ENCODE measurements around the gene TMEM165. TPM values are rescaled to one million over a fixed set of nuclear protein-coding genes. Genes with fewer than 3 reads are reported as not detected.

Gene TMEM165
- total and polyA plus RNA-seq, 2 donors (not counting 3 experiments of a cell fraction or from before 2014, with no cell fraction given): 144 to 177 TPM

DNA sequence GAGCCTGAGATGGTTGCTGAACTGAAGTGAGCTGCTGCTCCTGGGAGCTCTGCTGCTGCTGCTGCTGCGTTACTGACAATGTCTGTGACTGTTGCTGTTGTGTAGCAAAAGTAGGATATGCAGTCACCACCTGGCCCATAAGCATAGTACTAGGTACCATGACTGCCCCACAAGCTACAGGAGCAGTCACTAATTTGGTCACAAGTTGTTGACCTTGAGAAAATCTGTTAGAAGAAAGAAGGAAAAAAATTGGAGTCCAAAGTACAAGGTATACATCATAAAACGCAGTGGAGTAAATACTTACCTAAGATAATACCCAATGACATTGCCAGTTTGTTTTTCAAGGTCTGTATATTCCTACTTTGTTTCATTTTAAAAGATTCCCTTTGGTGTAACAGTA is 42.6 kb downstream of the TMEM165 start:
- H3K27ac ChIP-seq (ENCODE audit: insufficient read depth, low read depth, low read length): no peak overlapping the region

More for the DNA sequence above, 42.6 kb downstream of the TMEM165 start:
- no TSS peak for BruUV-seq (replicated peaks)
- dilution Hi-C loops (cut with MboI; ENCODE audit: extremely low pct_ligation_motif_present, low sequenced_read_pairs): no loop called here
- no peaks in the 10 kb centered on the region for H3K9me3 ChIP-seq (replicated peaks; ENCODE audit: control insufficient read depth, insufficient read depth, low read length)
- H3K9me1 ChIP-seq (replicated peaks; ENCODE audit: control insufficient read depth, extremely low read depth, insufficient read depth, low read length): no peaks in the 10 kb centered on the region
- no peaks in the 10 kb centered on the region for H3K79me2 ChIP-seq (ENCODE audit: control insufficient read depth, insufficient read depth, low read length)
- CTCF ChIA-PET: interaction anchor here (1.0 to 3.3 kb wide), 4 partner anchors 7 to 428 kb away, joined by 3 to 14 read pairs (median 3); partner anchors contain the start of gene SRD5A3
- TF ChIP-seq, protein P1, sequence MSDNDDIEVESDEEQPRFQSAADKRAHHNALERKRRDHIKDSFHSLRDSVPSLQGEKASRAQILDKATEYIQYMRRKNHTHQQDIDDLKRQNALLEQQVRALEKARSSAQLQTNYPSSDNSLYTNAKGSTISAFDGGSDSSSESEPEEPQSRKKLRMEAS (IDR thresholded peaks at IDR 0.05; ENCODE audit: insufficient read depth, insufficient read length): no peak
- TF ChIP-seq FOS (IDR thresholded peaks at IDR 0.05; ENCODE audit: borderline replicate concordance, insufficient read depth, low read length) (no peak), EZH2 (IDR thresholded peaks at IDR 0.05; ENCODE audit: borderline replicate concordance, low read depth, low read length, severe bottlenecking) (no peak), POLR2A (IDR thresholded peaks at IDR 0.05; ENCODE audit: low read depth, low read length) (no peak), GATA2 (IDR thresholded peaks at IDR 0.05; ENCODE audit: insufficient read depth, insufficient read length, low read depth, low read length) (no peak), POLR2AphosphoS5 (IDR thresholded peaks at IDR 0.05; ENCODE audit: insufficient read depth, low read depth, low read length) (no peak), MYC (IDR thresholded peaks at IDR 0.05; ENCODE audit: low read depth, low read length) (no peak), JUN (IDR thresholded peaks at IDR 0.05; ENCODE audit: borderline replicate concordance, insufficient read depth, insufficient read length, low read depth) (no peak)
- TF ChIP-seq, protein P2, sequence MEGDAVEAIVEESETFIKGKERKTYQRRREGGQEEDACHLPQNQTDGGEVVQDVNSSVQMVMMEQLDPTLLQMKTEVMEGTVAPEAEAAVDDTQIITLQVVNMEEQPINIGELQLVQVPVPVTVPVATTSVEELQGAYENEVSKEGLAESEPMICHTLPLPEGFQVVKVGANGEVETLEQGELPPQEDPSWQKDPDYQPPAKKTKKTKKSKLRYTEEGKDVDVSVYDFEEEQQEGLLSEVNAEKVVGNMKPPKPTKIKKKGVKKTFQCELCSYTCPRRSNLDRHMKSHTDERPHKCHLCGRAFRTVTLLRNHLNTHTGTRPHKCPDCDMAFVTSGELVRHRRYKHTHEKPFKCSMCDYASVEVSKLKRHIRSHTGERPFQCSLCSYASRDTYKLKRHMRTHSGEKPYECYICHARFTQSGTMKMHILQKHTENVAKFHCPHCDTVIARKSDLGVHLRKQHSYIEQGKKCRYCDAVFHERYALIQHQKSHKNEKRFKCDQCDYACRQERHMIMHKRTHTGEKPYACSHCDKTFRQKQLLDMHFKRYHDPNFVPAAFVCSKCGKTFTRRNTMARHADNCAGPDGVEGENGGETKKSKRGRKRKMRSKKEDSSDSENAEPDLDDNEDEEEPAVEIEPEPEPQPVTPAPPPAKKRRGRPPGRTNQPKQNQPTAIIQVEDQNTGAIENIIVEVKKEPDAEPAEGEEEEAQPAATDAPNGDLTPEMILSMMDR (IDR thresholded peaks at IDR 0.05; ENCODE audit: extremely low read depth in 1 of 2, insufficient read depth in 1 of 2, low read depth in 1 of 2, low read length in 2 of 2): no peak
- POLR2A ChIA-PET: no interaction called here
- no peak overlapping the region for H3K4me3 ChIP-seq (replicated peaks in 1 of 3; ENCODE audit: insufficient read depth in 1 of 3, low read depth in 1 of 3, low read length in 3 of 3)
- peaks cover 13% of the 10 kb centered on the region for H3K4me1 ChIP-seq (ENCODE audit: control insufficient read depth, extremely low read depth, insufficient read depth, low read length)
- H3K27me3 ChIP-seq (ENCODE audit: control insufficient read depth in 2 of 2, insufficient read depth in 2 of 2, low read length in 2 of 2): no peaks in the 10 kb centered on the region
- intact Hi-C loops (cut with micrococcal nuclease): loop anchor here (10.0 kb wide), 1 partner anchor 464 kb away; no protein-coding TSS in a partner anchor
- H2AFZ ChIP-seq (ENCODE audit: low read depth, low read length): no peak overlapping the region
- peaks cover 2 to 8% of the 10 kb centered on the region in 2 experiments for H3K36me3 ChIP-seq (ENCODE audit: control insufficient read depth in 2 of 2, extremely low read depth in 1 of 2, insufficient read depth in 2 of 2, low read length in 2 of 2)
- H3K9ac ChIP-seq (replicated peaks; ENCODE audit: extremely low read depth, insufficient read depth, low read length): no peak overlapping the region
- FAIRE-seq (no peak), DNase-seq (ENCODE audit: low read depth, low spot score) (no peak)
- no peak overlapping the region for H3K4me2 ChIP-seq (ENCODE audit: insufficient read depth, low read length)
- H4K20me1 ChIP-seq (replicated peaks; ENCODE audit: control insufficient read depth, extremely low read depth, insufficient read depth, low read length): no peaks in the 10 kb centered on the region

Measured in endothelial cell of umbilical vein (primary cell).